ENCODE results near the gene TBC1D19.

TBC1D19 gene

DNA sequence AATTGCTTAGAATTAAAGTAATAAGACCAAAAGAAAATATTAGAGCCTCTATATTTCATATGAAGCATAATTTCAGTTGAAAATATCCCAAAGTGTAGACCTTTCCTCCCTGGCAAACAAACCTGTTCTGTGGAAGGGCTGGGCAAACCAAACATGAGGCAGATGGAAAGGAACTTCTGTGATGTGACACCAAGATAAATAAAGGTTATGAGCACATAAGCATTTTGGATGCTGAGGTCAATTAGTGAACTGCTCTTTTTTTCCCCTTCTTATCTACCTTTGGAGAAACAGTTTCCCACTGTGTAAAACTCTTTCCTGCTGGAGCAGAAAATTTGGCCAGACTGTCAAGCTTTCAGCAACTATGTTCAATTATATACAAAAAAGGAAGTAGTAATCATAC lies 167.1 kb downstream of the TBC1D19 start:
- no peak overlapping the region for H3K4me3 ChIP-seq (ENCODE audit: low read depth, low read length)
- TF ChIP-seq, protein P1, sequence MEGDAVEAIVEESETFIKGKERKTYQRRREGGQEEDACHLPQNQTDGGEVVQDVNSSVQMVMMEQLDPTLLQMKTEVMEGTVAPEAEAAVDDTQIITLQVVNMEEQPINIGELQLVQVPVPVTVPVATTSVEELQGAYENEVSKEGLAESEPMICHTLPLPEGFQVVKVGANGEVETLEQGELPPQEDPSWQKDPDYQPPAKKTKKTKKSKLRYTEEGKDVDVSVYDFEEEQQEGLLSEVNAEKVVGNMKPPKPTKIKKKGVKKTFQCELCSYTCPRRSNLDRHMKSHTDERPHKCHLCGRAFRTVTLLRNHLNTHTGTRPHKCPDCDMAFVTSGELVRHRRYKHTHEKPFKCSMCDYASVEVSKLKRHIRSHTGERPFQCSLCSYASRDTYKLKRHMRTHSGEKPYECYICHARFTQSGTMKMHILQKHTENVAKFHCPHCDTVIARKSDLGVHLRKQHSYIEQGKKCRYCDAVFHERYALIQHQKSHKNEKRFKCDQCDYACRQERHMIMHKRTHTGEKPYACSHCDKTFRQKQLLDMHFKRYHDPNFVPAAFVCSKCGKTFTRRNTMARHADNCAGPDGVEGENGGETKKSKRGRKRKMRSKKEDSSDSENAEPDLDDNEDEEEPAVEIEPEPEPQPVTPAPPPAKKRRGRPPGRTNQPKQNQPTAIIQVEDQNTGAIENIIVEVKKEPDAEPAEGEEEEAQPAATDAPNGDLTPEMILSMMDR (IDR thresholded peaks at IDR 0.05; ENCODE audit: low read depth, low read length), result no peak

DNA sequence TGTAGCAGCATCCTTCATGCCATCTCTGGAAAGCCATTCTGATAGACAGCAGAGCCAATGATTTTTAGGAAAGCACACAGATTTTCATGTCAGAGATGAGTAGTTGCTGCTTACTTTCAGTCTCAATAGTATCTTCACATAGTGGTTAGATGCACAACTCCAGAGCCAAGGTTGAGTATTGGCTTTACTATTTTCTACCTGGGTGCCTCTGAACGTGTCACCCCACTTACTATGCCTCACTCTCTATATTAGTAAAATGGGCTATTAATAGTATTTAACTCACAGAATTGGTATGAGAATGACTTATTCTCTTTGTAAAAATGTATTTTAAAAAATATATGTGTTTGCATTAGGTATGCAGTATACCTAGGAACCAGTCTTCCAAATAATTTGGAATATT lies 168.0 kb downstream of the TBC1D19 start:
- TF ChIP-seq, protein P1 (IDR thresholded peaks at IDR 0.05; ENCODE audit: low read depth, low read length), result no peak
- H3K4me3 ChIP-seq (ENCODE audit: low read depth, low read length), result no peak overlapping the region

DNA sequence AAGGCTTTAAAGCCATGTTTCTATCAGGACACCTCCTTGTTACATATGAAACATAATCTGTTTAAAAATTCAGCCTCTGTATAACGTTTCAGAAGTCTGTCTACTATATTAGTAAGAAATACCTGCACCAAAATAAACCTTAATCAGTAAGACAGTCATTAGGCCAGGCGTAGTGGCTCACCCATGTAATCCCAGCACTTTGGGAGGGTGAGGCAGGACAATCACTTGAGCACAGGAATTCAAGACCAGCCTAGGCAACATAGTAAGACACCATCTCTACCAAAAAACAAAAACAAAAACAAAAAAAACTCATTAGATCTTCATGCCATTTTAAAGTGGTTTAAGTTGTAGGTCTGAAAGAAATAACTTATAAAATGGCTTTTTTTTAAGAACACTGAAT lies 169.3 kb downstream of the TBC1D19 start:
- H3K4me3 ChIP-seq (ENCODE audit: low read depth, low read length), result no peak overlapping the region
- TF ChIP-seq, protein P1 (IDR thresholded peaks at IDR 0.05; ENCODE audit: low read depth, low read length), result no peak

DNA sequence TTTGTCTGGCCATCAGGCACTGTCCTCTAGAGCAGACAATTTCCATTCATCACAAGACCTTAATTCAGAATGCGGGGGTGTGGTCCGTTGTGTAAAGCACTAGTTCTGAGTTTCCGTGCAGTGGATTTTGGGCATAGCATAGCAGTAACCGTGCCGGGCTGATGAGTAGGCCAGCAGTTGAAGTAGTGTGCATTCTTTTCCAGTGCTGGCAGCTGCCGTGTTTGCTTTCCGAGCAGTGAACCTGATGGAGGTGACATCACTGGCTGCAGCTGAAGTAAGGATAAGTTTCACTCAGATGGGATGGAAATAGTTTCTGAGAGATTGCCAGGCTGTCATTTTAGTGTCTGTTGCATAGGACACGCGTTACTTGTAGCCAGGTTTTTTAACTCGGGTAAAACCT lies 169.7 kb downstream of the TBC1D19 start:
- TF ChIP-seq, protein P1 (IDR thresholded peaks at IDR 0.05; ENCODE audit: low read depth, low read length), result no peak

DNA sequence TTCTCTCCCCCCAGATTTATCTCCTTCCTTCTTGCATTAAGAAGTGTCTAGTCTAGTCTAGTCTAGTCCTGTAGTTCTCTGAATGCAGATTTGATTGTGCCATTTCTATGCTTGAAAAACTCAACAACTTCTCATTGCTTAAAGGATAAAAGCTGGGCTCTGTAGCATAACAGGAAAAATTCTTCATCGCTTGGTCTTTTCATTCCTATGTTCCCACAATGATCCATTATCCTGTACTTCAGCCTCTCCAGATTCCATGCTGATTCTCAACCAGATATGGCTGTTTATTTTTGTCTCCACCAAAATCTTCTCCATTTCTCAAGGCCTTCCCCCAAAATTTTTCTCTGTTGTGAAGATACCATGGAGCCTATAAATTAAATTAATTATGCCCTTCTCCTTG lies 173.9 kb downstream of the TBC1D19 start:
- TF ChIP-seq, protein P1 (IDR thresholded peaks at IDR 0.05; ENCODE audit: low read depth, low read length), result no peak
- no peak overlapping the region for H3K4me3 ChIP-seq (ENCODE audit: low read depth, low read length)

More for the DNA sequence above, 169.7 kb downstream of the TBC1D19 start:
- H3K4me3 ChIP-seq (ENCODE audit: low read depth, low read length), result no peak overlapping the region

DNA sequence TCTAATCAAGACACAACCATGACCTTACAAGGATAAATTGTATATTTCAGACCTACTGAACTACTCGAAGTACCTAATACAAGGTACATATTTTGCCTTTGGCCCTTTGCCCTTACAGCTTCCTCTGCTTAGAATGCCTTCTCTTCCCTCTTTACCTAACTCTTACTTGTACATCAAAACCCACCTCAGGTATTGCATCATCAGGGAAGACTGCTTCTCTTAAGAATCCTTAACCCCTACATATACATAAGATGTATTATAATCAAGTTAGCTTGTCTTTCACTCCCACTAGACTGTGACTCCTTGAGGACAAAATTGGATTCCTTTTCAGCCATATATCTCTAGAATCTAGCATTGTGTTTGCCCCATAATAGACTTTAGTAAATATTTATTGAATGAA lies 175.0 kb downstream of the TBC1D19 start:
- no peak overlapping the region for H3K4me3 ChIP-seq (ENCODE audit: low read depth, low read length)
- TF ChIP-seq, protein P1 (IDR thresholded peaks at IDR 0.05; ENCODE audit: low read depth, low read length), result no peak

DNA sequence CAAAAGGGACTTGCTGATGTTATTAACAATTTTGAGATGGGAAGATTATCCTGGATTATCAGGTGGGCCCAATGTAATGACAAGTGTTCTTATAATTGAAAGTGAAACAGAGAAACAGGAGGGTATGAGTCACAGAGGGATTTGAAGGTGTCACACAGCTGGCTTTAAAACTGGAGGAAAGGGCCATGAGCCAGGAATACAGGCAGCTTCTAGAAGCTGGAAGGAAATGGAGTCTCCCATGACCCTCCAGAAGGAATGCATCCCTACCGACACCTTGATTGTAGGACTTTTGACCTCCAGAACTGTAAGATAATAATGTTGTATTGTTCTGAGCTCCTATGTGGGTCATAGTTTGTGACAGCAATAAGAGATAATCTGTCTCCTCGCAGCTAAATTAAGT lies 178.8 kb downstream of the TBC1D19 start:
- TF ChIP-seq, protein P1 (IDR thresholded peaks at IDR 0.05; ENCODE audit: low read depth, low read length), result no peak
- H3K4me3 ChIP-seq (ENCODE audit: low read depth, low read length), result no peak overlapping the region

Data from WI38 (cell line).